B cell (primary cell): ENCODE measurements around the gene NCAPG2. TPM values are rescaled to one million over a fixed set of nuclear protein-coding genes. Genes with fewer than 3 reads are reported as not detected.

ENCODE experiments used
- ATAC-seq: fragments of 200-7000 bp; cut with Tn5 transposase; one replicate; pipeline ENCODE4 v1.10.0; 2021; ENCODE audit warnings: low read depth, mild to moderate bottlenecking, moderate number of reproducible peaks, moderate library complexity
- CTCF ChIA-PET: fragments of 350-600 bp; sonication (Branson Sonifier 250); formaldehyde crosslinking; loops from one replicate; lab custom pipeline; 2021; ENCODE audit warnings: antibody characterized with exemption, inconsistent platforms; lab: Charles Lee
- POLR2A ChIA-PET: fragments of 350-600 bp; sonication (Branson Sonifier 250); formaldehyde crosslinking; loops from one replicate; lab custom pipeline; 2021; ENCODE audit warnings: antibody characterized with exemption; lab: Charles Lee
- DNase-seq: peaks from one replicate; pipeline ENCODE4 v3.0.0; 2013
- H2AFZ ChIP-seq: 2 replicates; pipeline ENCODE4 v1.6.1; 2012; ENCODE audit warnings: mild to moderate bottlenecking, low read depth, low read length; ENCODE audit not compliant: insufficient read depth, poor library complexity, severe bottlenecking
- H3K27ac ChIP-seq, 2 donors: 1 replicate in 1 of 2; 2 replicates in 1 of 2; pipeline ENCODE4 v1.5.1; 2012 to 2013; ENCODE audit warnings: low read length in 2 of 2, mild to moderate bottlenecking in 2 of 2, moderate library complexity in 1 of 2
- H3K27me3 ChIP-seq, 4 experiments: fragments of 200-600 bp in 1 of 4; sonication (generic) in 1 of 4; replicated peaks in 1 of 4; 1 replicate in 2 of 4; 2 replicates in 2 of 4; pipeline versions ENCODE4 v1.6.1 to v1.7.0; 2013 to 2016; ENCODE audit warnings: low read length in 3 of 4, mild to moderate bottlenecking in 2 of 4, mixed read lengths in 1 of 4, moderate library complexity in 1 of 4; ENCODE audit not compliant: insufficient read depth in 4 of 4, control insufficient read depth in 3 of 4; ENCODE audit errors: control extremely low read depth in 1 of 4
- H3K36me3 ChIP-seq, 2 experiments: replicated peaks in 1 of 2; 1 replicate in 1 of 2; 2 replicates in 1 of 2; pipeline versions ENCODE4 v1.6.1 to v1.7.1; 2013; ENCODE audit warnings: low read length in 1 of 2; ENCODE audit not compliant: insufficient read depth in 2 of 2, control insufficient read depth in 1 of 2; ENCODE audit errors: control extremely low read depth in 1 of 2, extremely low read depth in 1 of 2
- H3K4me1 ChIP-seq, 2 donors: fragments of 200-600 bp in 1 of 2; sonication (generic) in 1 of 2; 1 replicate in 1 of 2; 2 replicates in 1 of 2; pipeline versions ENCODE4 v1.5.1 to v1.6.1; 2013 to 2017; ENCODE audit warnings: low read length in 2 of 2; ENCODE audit not compliant: control insufficient read depth in 2 of 2, insufficient read depth in 2 of 2
- H3K4me2 ChIP-seq: replicated peaks from 2 replicates; pipeline ENCODE3; 2012; ENCODE audit warnings: mild to moderate bottlenecking, low read depth, low read length; ENCODE audit not compliant: poor library complexity, severe bottlenecking
- H3K4me3 ChIP-seq, 5 experiments: fragments of 200-600 bp in 1 of 5; sonication (generic) in 1 of 5; 1 replicate in 3 of 5; 2 replicates in 2 of 5; pipeline versions ENCODE4 v1.5.1 to v1.7.0; 2011 to 2016; ENCODE audit warnings: low read length in 4 of 5, mild to moderate bottlenecking in 4 of 5, low read depth in 2 of 5, control low read depth in 1 of 5, moderate library complexity in 1 of 5; ENCODE audit not compliant: insufficient read depth in 1 of 5; ENCODE audit errors: control extremely low read depth in 1 of 5, extremely low read depth in 1 of 5
- H3K79me2 ChIP-seq: fragments of 200-600 bp; sonication (generic); one replicate; pipeline ENCODE4 v1.6.0; 2016; ENCODE audit warnings: low read length; ENCODE audit not compliant: control insufficient read depth, insufficient read depth
- H3K9ac ChIP-seq: fragments of 200-600 bp; sonication (generic); 2 replicates; pipeline ENCODE4 v1.6.1; 2017; ENCODE audit warnings: mild to moderate bottlenecking, low read length, moderate library complexity
- H3K9me3 ChIP-seq, 3 donors: one replicate each; pipeline versions ENCODE4 v1.6.1 to v1.7.1; 2013; ENCODE audit warnings: low read length in 2 of 3; ENCODE audit not compliant: control insufficient read depth in 2 of 3, insufficient read depth in 1 of 3; ENCODE audit errors: control extremely low read depth in 1 of 3
- H4K20me1 ChIP-seq: 2 replicates; pipeline ENCODE4 v1.6.0; 2012; ENCODE audit warnings: mild to moderate bottlenecking, low read length; ENCODE audit not compliant: insufficient read depth, control insufficient read depth, poor library complexity, severe bottlenecking
- H3K27ac Mint-ChIP-seq: one replicate; pipeline ENCODE4 v1.8.0; 2021; ENCODE audit warnings: mixed read lengths
- H3K27me3 Mint-ChIP-seq: one replicate; pipeline ENCODE4 v1.8.0; 2021; ENCODE audit warnings: mixed read lengths
- H3K4me1 Mint-ChIP-seq: one replicate; pipeline ENCODE4 v1.8.0; 2021; ENCODE audit warnings: mixed read lengths
- H3K4me3 Mint-ChIP-seq: one replicate; pipeline ENCODE4 v1.8.0; 2021; ENCODE audit warnings: mixed read lengths
- H3K9me3 Mint-ChIP-seq: one replicate; pipeline ENCODE4 v1.8.0; 2022; ENCODE audit warnings: mixed read lengths; ENCODE audit not compliant: insufficient read depth
- CTCF ChIP-seq: fragments of 200-600 bp; IDR thresholded peaks from one replicate; pipeline ENCODE4 v1.8.0; 2022; ENCODE audit warnings: antibody characterized with exemption, mild to moderate bottlenecking
- EZH2 ChIP-seq: IDR thresholded peaks from 2 replicates; pipeline ENCODE4 v1.6.1; 2012; ENCODE audit warnings: borderline replicate concordance, low read depth, mild to moderate bottlenecking, moderate library complexity, low read length; ENCODE audit not compliant: insufficient read depth, poor library complexity, severe bottlenecking
- WGBS: methylation state at CpG from one replicate; pipeline ENCODE4 v1.1.5; 2013; ENCODE audit warnings: missing lambda C conversion rate; ENCODE audit not compliant: insufficient coverage; 5-methylcytosine and 5-hydroxymethylcytosine counted together
- intact Hi-C: fragments of 100-400 bp; cut with micrococcal nuclease; formaldehyde crosslinking; loops from one replicate; pipeline ENCODE4 v1.10.0; 2022
- polyA plus RNA-seq: library from polyadenylated mRNA; depleted of rRNA; stranded (reverse); fragments of >200 nt; gene quantifications from 2 replicates; pipeline ENCODE4 v1.2.3, GENCODE V29; 2012
- small RNA-seq: library from RNA; depleted of rRNA; stranded (forward); fragments of <200 nt; gene quantifications from one replicate; pipeline ENCODE3, GENCODE V24; 2012; ENCODE audit warnings: low replicate concordance, low read depth; ENCODE audit not compliant: insufficient read length
- total RNA-seq, 2 donors: library from RNA; stranded (reverse); fragments of 120-200 nt in 1 of 2; gene quantifications; 1 replicate in 1 of 2; 2 replicates in 1 of 2; pipeline versions ENCODE4 v1.2.3 to v1.2.4, GENCODE V29; 2013 to 2022

The NCAPG2 gene
- total and polyA plus RNA-seq, 2 donors (not counting 1 experiment from before 2014, with no cell fraction given) = 2.9 to 9.8 TPM

- Histone ChIP-seq H2AFZ (no peak overlapping the region), H3K9ac (no peak overlapping the region), H3K9me3 (peaks cover 0 to 18% (median 16%) of the 10 kb centered on the region in 3 donors), H3K4me2 (no peak overlapping the region), H3K27me3 (peaks cover 0 to 37% (median 26%) of the 10 kb centered on the region in 4 experiments), H3K79me2 (no peaks in the 10 kb centered on the region), H3K4me3 (no peak overlapping the region), H3K36me3 (no peaks in the 10 kb centered on the region), H3K4me1 (peaks cover 10 to 20% of the 10 kb centered on the region in 2 donors), H4K20me1 (no peaks in the 10 kb centered on the region), H3K27ac (no peak overlapping the region)
- peaks cover 10% of the 10 kb centered on the region for H3K9me3 Mint-ChIP-seq
- WGBS = 100% methylated on average over 1 of the region's 7 CpGs
- peaks cover 37% of the 10 kb centered on the region for H3K27me3 Mint-ChIP-seq
- H3K4me3 Mint-ChIP-seq = no peak overlapping the region
- ATAC-seq (no peak), DNase-seq (no peak)
- peak overlapping the region; percentile 16 for H3K27ac Mint-ChIP-seq
- peaks cover 17% of the 10 kb centered on the region for H3K4me1 Mint-ChIP-seq
- no peak for TF ChIP-seq EZH2
- TF ChIP-seq CTCF = no peak
- intact Hi-C loops = no loop called here
- ChIA-PET POLR2A (no interaction called here), CTCF (no interaction called here)
Measured at GRCh38 chr7:158581440-158582088, 123.0 kb downstream of the NCAPG2 start.

Small RNA genes lying within 50 kb of the gene (small RNA-seq; reads per million reads assigned to genes)
- gene MIR5707 (not detected), gene THAP5P1 (not detected)

Other genes starting within 250 kb of the NCAPG2 start
- gene PTPRN2, start 117.0 kb downstream of the NCAPG2 start, total RNA-seq = 1.5 and 2.0 TPM in 2 replicates
- gene PTPRN2, start 117.0 kb downstream of the NCAPG2 start, polyA plus RNA-seq = 3.2 and 5.0 TPM in 2 replicates
- 32.4 and 34.2 TPM in 2 replicates for gene ESYT2, start 124.7 kb upstream of the NCAPG2 start, total RNA-seq
- gene ESYT2, start 124.7 kb upstream of the NCAPG2 start, polyA plus RNA-seq = 12.0 and 16.0 TPM in 2 replicates
- gene DYNC2I1, start 151.8 kb upstream of the NCAPG2 start, total RNA-seq = 17.2 and 19.9 TPM in 2 replicates
- 8.7 and 10.2 TPM in 2 replicates for gene DYNC2I1, start 151.8 kb upstream of the NCAPG2 start, polyA plus RNA-seq